Naive thymus-derived CD8-positive, alpha-beta T cell (primary cell): ENCODE results near the gene OR52B6. TPM values are rescaled to one million over a fixed set of nuclear protein-coding genes. Genes with fewer than 3 reads are reported as not detected.

Experiments used
- ATAC-seq, 2 donors: fragments of 150-1000 bp; cut with Tn5 transposase in 1 of 2; sonication (Bioruptor Pico), chemical (Tn5 transposase) in 1 of 2; 1 replicate in 1 of 2; 2 replicates in 1 of 2; pipeline ENCODE4 v1.10.0; 2021; ENCODE audit warnings: mild to moderate bottlenecking in 2 of 2, moderate library complexity in 2 of 2
- POLR2A ChIA-PET: fragments of 350-600 bp; sonication (Branson Sonifier 250); formaldehyde crosslinking; loops from one replicate; lab custom pipeline; 2021; ENCODE audit warnings: antibody characterized with exemption; lab: Charles Lee
- DNase-seq, 10 donors: peaks; one replicate each; pipeline versions ENCODE4 v3.0.0 to v3.0.0-alpha.2; 2020 to 2022
- H3K27ac Mint-ChIP-seq, 10 donors: one replicate each; pipeline ENCODE4 v1.8.0; 2020 to 2022; ENCODE audit warnings: mild to moderate bottlenecking in 10 of 10, mixed read lengths in 10 of 10, moderate library complexity in 4 of 10, inconsistent platforms in 1 of 10
- H3K27me3 Mint-ChIP-seq, 5 donors: one replicate each; pipeline ENCODE4 v1.8.0; 2021 to 2022; ENCODE audit warnings: mixed read lengths in 5 of 5
- H3K36me3 Mint-ChIP-seq, 3 donors: one replicate each; pipeline ENCODE4 v1.8.0; 2020 to 2022; ENCODE audit warnings: mixed read lengths in 3 of 3, mild to moderate bottlenecking in 2 of 3, inconsistent platforms in 1 of 3
- H3K4me1 Mint-ChIP-seq, 4 donors: one replicate each; pipeline ENCODE4 v1.8.0; 2021 to 2022; ENCODE audit warnings: mixed read lengths in 4 of 4
- H3K4me3 Mint-ChIP-seq, 10 donors: one replicate each; pipeline ENCODE4 v1.8.0; 2020 to 2022; ENCODE audit warnings: mild to moderate bottlenecking in 10 of 10, mixed read lengths in 10 of 10, moderate library complexity in 6 of 10, inconsistent platforms in 1 of 10
- H3K9me3 Mint-ChIP-seq, 9 donors: one replicate each; pipeline ENCODE4 v1.8.0; 2020 to 2022; ENCODE audit warnings: mixed read lengths in 9 of 9, mild to moderate bottlenecking in 3 of 9, inconsistent platforms in 1 of 9, moderate library complexity in 1 of 9
- polyA plus RNA-seq, 3 donors: library from polyadenylated mRNA; unstranded; fragments of 300-500 nt; fragmentation: Illumina TruSeq; gene quantifications; one replicate each; pipeline ENCODE4 v1.2.3, GENCODE V29; 2021
- total RNA-seq, 8 experiments: library from RNA in 2 of 8; stranded (reverse) in 2 of 8; gene quantifications; one replicate each; pipeline ENCODE4 v1.2.3 and lab custom pipeline; 2021 to 2026

The OR52B6 gene, protein sequence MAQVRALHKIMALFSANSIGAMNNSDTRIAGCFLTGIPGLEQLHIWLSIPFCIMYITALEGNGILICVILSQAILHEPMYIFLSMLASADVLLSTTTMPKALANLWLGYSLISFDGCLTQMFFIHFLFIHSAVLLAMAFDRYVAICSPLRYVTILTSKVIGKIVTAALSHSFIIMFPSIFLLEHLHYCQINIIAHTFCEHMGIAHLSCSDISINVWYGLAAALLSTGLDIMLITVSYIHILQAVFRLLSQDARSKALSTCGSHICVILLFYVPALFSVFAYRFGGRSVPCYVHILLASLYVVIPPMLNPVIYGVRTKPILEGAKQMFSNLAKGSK
- total RNA-seq: not detected
- not detected for polyA plus RNA-seq
- total RNA-seq (lab: John Stamatoyannopoulos, UW): 0 reads per million in 6 experiments

DNA sequence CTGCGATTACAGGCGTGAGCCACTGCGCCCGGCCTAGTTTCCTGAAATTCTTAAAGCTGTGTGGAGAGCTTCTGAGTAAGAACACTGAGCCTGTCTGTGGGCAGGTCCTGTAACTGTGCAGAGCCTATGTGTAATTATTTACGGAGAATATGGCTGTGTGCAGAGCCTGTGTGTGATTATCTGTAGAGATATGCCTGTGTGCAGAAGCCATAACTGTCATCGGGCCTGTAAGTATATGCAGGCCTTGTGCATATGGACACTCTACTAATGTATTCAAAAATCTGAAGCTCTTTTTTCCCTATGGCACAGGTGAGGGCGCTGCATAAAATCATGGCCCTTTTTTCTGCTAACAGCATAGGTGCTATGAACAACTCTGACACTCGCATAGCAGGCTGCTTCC, at the start of gene OR52B6:
Gene OR52B6 (plus strand): TSS at position 301 of the 400 bp plus-strand sequence. CDS start 0 bp downstream, at position 301.
- no peak for ATAC-seq
- no peak within 1 kb of the TSS for H3K27ac Mint-ChIP-seq

DNA sequence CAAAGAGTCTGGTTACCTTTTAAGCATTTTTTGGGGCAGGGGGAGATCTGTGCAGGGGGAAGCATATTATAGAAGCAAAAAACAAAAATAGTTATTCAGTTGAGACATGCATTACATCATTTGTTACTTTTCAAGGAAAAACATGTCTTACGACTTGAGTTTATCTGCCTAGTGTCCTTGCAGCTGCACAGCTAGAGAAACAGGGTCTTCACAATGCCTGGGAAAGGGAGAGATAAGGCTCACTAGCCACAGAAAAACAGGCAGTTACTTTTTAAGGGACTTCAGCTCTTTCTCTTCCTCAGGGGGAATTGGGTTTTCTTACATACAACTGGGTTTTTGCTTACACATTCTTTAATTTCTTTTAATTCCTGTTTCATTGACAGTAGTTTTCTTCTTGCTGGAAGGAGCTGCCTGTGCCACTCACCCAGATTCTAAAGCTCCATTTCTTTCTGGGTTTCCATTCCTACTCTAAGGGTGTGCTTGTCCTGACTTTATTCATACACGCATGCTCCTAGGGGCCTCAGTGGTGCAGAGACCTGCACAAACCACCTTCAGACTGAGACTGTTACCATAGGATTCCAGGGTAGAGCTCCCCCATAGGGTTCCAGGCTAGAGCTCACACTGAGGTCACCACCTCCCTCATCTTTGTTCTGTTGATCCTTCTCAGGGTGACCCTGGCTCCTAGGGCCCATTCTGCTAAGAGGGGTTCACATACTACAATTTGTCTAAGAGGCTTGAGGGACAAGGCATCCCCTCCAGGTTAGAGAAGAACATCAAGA, 49.4 kb upstream of the OR52B6 start:
- ATAC-seq (no peak), DNase-seq (no peak)
- Mint-ChIP-seq H3K9me3 (no peaks in the 10 kb centered on the region), H3K4me1 (no peaks in the 10 kb centered on the region), H3K4me3 (no peak overlapping the region), H3K27me3 (peaks cover 0 to 17% (median 0%) of the 10 kb centered on the region in 5 donors), H3K27ac (no peak overlapping the region), H3K36me3 (no peaks in the 10 kb centered on the region)
- POLR2A ChIA-PET: no interaction called here

More for the DNA sequence above, at the start of gene OR52B6:
- no peaks in the 10 kb centered on the region for H3K4me1 Mint-ChIP-seq
- H3K4me3 Mint-ChIP-seq: no peak within 1 kb of the TSS
- H3K27me3 Mint-ChIP-seq: peaks cover 0 to 4% (median 2%) of the 10 kb centered on the region in 5 donors
- peaks cover 0 to 6% (median 5%) of the 10 kb centered on the region in 3 donors for H3K36me3 Mint-ChIP-seq
- H3K9me3 Mint-ChIP-seq: peaks cover 0 to 5% (median 0%) of the 10 kb centered on the region in 9 donors
- no peak for DNase-seq
- POLR2A ChIA-PET: no interaction called here

DNA sequence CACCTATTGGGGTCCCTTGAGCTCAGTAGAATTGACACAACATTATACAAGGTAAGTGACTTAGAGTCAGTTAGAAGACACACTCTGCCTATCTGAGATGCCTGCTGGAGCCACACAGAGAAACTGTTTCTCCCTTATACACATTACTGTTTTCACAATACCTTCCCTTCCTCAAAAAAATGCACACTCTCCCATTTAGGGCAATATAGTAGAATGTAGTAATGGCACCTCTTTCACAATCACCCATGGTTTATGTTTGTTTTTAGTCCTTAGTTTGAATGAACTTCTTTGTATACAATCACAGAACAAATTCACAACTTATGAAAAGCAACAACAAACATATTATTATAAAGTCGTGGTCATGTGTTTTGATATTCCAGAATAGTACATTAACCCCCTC, 46.6 kb upstream of the OR52B6 start:
- no peak for DNase-seq
- Mint-ChIP-seq H3K27me3 (peaks cover 0 to 4% (median 0%) of the 10 kb centered on the region in 5 donors), H3K4me3 (no peak overlapping the region), H3K9me3 (peaks cover 0 to 13% (median 7%) of the 10 kb centered on the region in 9 donors), H3K36me3 (no peaks in the 10 kb centered on the region), H3K27ac (no peak overlapping the region), H3K4me1 (no peaks in the 10 kb centered on the region)
- ATAC-seq: no peak
- POLR2A ChIA-PET: no interaction called here

DNA sequence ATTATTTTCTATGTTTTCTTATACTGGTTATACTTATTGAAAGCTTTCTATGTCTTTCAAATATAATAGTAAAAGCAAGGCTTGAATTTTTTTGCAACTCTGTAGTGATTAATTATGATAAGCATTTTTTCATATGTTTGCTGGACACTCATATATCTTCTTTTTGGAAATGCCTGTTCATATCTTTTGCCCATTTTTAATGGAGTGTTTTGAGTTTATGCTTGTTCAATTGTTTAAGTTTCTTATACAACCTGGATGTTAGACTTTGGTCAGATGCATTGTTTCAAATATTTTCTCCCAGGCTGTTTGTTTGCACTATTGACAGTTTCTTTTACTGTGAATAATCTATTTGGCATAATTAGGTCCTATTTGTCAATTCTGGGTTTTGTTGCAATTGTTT, 44.2 kb upstream of the OR52B6 start:
- Mint-ChIP-seq H3K27me3 (peaks cover 0 to 7% (median 1%) of the 10 kb centered on the region in 5 donors), H3K4me3 (no peak overlapping the region), H3K27ac (no peak overlapping the region), H3K4me1 (no peaks in the 10 kb centered on the region), H3K9me3 (peaks cover 0 to 13% (median 7%) of the 10 kb centered on the region in 9 donors), H3K36me3 (no peaks in the 10 kb centered on the region)
- POLR2A ChIA-PET: no interaction called here
- no peak for DNase-seq
- ATAC-seq: no peak

DNA sequence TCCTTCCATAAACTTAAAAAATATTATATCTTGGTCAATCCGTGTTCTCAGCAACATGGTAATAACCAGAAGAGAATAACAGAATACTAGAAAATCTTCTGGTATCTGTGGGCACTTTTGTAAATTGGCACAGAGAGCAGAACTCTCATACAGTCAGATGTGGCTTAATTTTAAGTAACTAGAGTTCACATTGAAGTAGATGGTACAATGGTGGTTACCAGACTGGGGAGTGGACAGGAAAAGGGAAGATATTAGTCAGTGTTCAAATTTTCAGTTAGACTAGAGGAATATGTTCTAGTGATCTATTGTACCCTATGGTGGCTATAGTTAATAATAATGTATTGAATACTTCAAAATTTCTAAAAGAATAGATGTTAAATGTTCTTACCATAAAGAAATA, 39.2 kb upstream of the OR52B6 start:
- Mint-ChIP-seq H3K27ac (no peak overlapping the region), H3K9me3 (peaks cover 0 to 13% (median 7%) of the 10 kb centered on the region in 9 donors), H3K4me3 (no peak overlapping the region), H3K27me3 (peaks cover 0 to 7% (median 1%) of the 10 kb centered on the region in 5 donors), H3K36me3 (no peaks in the 10 kb centered on the region), H3K4me1 (no peaks in the 10 kb centered on the region)
- DNase-seq (no peak), ATAC-seq (no peak)
- POLR2A ChIA-PET: no interaction called here

DNA sequence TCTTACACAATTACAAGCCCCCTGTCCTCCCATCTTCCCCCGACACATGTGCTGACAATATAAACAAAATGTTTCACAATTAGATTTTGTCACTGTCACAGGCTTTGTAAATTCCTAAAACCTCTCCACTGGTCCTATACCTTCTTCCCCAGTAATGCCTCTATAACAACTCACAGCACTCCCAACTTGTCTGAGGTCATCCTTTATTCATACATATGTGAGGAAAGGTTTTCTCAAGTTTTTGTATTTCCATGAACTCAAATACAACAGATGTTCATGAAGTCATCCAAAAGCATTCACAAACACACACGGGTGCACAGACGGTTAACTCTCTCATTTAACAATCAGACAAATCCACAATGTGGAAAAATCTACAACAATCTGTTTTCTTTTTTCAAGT, 34.2 kb upstream of the OR52B6 start:
- no peak for ATAC-seq
- Mint-ChIP-seq H3K27ac (no peak overlapping the region), H3K9me3 (peaks cover 0 to 6% (median 1%) of the 10 kb centered on the region in 9 donors), H3K27me3 (peaks cover 0 to 3% (median 1%) of the 10 kb centered on the region in 5 donors), H3K4me1 (no peaks in the 10 kb centered on the region), H3K4me3 (no peak overlapping the region), H3K36me3 (peaks cover 0 to 9% (median 0%) of the 10 kb centered on the region in 3 donors)
- POLR2A ChIA-PET: no interaction called here
- no peak for DNase-seq

DNA sequence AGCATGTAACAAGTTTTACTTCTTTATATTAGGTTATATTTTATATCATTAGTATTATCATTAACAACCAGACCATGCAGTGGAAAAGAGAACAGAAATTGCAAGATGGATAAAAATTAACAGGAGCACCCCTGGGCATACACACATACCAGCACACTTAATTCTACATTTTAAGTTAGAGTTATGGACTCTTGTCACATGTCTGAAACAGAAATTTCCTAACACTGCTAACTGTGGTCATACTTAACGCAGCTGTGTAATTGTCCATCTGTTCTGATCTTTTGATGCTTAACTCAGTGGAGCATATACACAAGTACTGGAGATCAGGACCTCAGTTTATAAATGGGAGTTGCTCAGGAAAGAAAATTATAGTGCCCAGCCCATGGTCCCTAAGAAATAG, 32.7 kb upstream of the OR52B6 start:
- H3K4me1 Mint-ChIP-seq: no peaks in the 10 kb centered on the region
- peaks cover 0 to 6% (median 1%) of the 10 kb centered on the region in 9 donors for H3K9me3 Mint-ChIP-seq
- ATAC-seq: no peak
- no peak overlapping the region for H3K27ac Mint-ChIP-seq
- no peak overlapping the region for H3K4me3 Mint-ChIP-seq
- no peak for DNase-seq
- H3K36me3 Mint-ChIP-seq: peaks cover 0 to 9% (median 0%) of the 10 kb centered on the region in 3 donors
- POLR2A ChIA-PET: no interaction called here
- H3K27me3 Mint-ChIP-seq: peaks cover 0 to 8% (median 3%) of the 10 kb centered on the region in 5 donors

DNA sequence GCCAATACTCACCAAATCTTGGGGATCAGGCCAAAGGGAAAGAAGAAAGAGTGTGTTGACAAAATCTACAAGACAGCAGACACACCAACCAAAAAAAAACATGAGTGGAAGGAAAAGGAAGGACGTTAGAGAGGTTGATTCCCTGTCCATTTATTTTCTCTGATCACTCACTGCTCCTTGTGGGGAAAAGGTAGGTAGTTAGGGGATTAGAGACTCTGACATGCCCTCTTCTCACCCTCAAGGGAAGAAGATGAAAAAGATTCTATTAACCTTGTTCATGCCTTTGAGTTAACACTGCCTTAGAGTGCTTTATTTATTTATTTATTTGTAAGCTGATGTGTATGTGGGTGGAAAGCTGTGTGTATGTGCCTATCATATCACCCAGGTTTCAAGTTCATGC, 32.2 kb upstream of the OR52B6 start, which contains the start of gene OR52H1:
Gene OR52H1 (minus strand): TSS at position 101 of the 400 bp plus-strand sequence. CDS start 3,035 bp downstream, outside the sequence.
- Mint-ChIP-seq H3K4me3 (no peak within 1 kb of the TSS), H3K9me3 (peaks cover 0 to 6% (median 1%) of the 10 kb centered on the region in 9 donors), H3K4me1 (no peaks in the 10 kb centered on the region), H3K36me3 (peaks cover 0 to 9% (median 0%) of the 10 kb centered on the region in 3 donors), H3K27me3 (peaks cover 0 to 8% (median 4%) of the 10 kb centered on the region in 5 donors), H3K27ac (no peak within 1 kb of the TSS)
- ATAC-seq (no peak), DNase-seq (no peak)
- POLR2A ChIA-PET: no interaction called here

DNA sequence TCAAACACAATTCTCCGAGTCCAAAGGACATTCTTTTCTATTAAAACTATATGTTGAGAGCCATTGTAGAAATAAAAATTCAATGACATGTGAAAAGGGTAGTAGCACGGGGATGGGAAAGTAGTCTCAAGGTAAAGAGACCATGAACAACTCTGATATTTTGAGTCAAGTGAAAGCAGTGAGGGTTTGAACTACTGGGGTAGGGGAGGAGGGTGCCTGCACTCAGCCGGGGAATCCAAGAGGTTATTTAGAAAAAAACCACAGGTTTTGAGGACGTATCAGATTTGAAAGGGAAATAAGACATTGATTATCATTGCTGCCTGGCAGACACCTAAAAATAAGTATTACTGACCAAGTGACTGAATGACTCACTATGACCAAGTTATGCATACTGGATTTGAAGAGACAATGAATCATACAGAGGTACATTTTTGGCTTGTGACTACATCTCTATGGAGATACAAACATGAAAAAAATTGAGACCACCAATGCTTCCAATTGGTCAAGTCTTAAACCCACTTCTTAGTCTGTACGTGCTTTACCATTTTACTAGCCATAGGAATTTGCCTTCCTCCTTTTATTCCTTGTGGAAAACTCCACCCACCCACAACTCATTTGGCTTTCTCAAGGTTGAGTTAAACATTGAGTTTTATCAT, 30.1 kb upstream of the OR52B6 start:
- DNase-seq: no peak
- Mint-ChIP-seq H3K9me3 (peaks cover 0 to 6% (median 1%) of the 10 kb centered on the region in 9 donors), H3K27me3 (peaks cover 0 to 8% (median 4%) of the 10 kb centered on the region in 5 donors), H3K4me1 (peaks cover 0 to 7% (median 0%) of the 10 kb centered on the region in 4 donors), H3K27ac (no peak overlapping the region), H3K36me3 (peaks cover 0 to 9% (median 0%) of the 10 kb centered on the region in 3 donors), H3K4me3 (no peak overlapping the region)
- no peak for ATAC-seq
- POLR2A ChIA-PET: no interaction called here

DNA sequence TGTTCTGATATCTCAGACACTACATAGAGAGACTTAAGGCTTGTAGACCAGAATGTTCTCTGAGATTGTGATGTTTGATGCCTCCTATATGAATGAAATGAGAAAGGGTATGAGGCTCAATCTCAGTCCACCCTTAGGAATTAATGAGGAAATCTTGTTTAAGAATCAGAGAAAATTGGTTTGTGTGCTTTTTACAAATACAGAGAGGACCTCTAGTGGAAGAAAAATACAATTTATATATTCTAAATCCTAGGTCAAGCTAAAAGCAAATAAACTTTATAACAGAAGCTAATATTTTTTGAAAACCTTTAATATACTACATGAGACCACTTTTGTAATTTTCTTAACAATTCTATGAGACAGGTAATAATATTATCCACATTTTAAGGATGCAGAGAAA, 27.3 kb upstream of the OR52B6 start:
- Mint-ChIP-seq H3K27me3 (peaks cover 0 to 9% (median 4%) of the 10 kb centered on the region in 5 donors), H3K4me3 (no peak overlapping the region), H3K9me3 (peaks cover 0 to 6% (median 1%) of the 10 kb centered on the region in 9 donors), H3K4me1 (peaks cover 0 to 7% (median 0%) of the 10 kb centered on the region in 4 donors), H3K36me3 (peaks cover 0 to 9% (median 0%) of the 10 kb centered on the region in 3 donors), H3K27ac (no peak overlapping the region)
- ATAC-seq: no peak
- POLR2A ChIA-PET: no interaction called here
- DNase-seq: no peak

DNA sequence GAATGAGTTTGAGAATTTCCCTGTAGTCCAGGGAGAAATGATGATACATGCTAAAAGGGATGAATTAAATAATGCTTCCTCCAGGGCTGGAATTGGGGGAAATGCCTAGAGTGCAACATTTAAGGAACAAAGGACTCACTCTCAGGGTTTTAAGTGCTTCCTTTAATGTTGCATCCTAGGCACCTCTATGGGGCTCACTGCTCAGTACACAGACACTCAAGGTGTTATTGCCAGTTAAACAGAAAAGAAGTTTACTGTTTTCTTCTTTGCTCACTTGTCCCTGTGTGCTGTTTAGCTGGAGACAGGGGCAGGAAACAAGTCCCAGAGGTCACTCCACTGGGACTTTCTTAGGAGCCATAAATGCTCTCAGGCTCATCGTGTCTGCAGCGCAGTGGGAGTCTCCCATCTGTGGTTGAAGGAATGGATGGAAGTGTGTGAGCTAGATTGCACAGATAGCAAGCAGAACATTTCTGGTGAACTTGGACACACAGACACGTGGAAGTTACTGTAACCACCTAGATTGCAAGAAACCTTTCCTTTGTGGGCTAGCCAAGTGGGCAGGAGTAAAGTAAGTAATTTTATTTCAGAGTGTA, 24.0 kb upstream of the OR52B6 start:
- peaks cover 0 to 17% (median 3%) of the 10 kb centered on the region in 5 donors for H3K27me3 Mint-ChIP-seq

DNA sequence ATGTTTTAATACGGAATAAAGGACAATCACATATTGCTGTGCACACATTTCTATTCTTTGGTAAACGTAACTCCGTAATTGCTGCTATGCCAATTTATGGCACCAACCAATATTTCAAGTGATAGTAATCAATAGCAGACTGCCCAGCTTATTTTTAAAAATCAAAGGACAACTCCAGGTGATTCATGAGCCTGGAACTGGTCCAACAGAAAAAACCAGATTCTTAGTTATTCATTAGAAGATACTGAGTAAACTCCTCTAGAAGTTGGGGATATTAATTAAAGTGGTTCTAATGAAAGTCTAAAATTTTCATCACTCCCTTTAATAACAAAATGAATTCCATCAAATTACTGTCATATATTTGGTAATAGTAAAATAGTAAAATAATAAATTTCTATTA, 22.9 kb upstream of the OR52B6 start:
- Mint-ChIP-seq H3K4me3 (no peak overlapping the region), H3K27me3 (peaks cover 0 to 13% (median 2%) of the 10 kb centered on the region in 5 donors), H3K36me3 (peaks cover 0 to 2% (median 0%) of the 10 kb centered on the region in 3 donors), H3K9me3 (no peaks in the 10 kb centered on the region), H3K4me1 (peaks cover 0 to 7% (median 0%) of the 10 kb centered on the region in 4 donors), H3K27ac (no peak overlapping the region)
- POLR2A ChIA-PET: no interaction called here
- ATAC-seq (no peak), DNase-seq (no peak)

More for the DNA sequence above, 24.0 kb upstream of the OR52B6 start:
- POLR2A ChIA-PET: no interaction called here
- ATAC-seq: no peak
- Mint-ChIP-seq H3K4me3 (no peak overlapping the region), H3K4me1 (peaks cover 0 to 7% (median 0%) of the 10 kb centered on the region in 4 donors), H3K27ac (no peak overlapping the region), H3K36me3 (peaks cover 0 to 2% (median 0%) of the 10 kb centered on the region in 3 donors), H3K9me3 (no peaks in the 10 kb centered on the region)
- no peak for DNase-seq
